NCI-H1048 (cell line): ENCODE results near the gene ABLIM1.

Experiments
- DNase-seq: peaks from one replicate; lab custom pipeline; 2025; lab: John Stamatoyannopoulos, UW

ABLIM1 gene

DNA sequence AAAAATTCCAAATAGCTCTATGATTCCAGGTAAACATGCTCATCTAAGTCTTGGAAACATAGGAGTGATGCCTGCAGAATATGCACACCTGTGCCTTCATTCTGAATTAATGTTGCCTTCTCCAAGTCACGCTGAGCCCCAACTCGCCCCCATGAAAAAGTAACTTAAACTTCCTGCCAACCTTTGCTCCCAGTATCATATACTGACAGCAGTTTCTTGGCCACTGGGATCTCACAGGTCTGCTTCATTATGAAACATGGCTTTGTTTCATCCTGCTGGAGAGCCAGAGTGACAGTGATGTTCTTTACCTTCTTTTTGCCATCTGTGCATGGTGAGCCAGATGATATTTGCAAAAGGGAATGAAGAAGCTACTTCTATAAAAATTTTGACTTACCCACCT is 34.9 kb downstream of the ABLIM1 start:
- no peak for DNase-seq

DNA sequence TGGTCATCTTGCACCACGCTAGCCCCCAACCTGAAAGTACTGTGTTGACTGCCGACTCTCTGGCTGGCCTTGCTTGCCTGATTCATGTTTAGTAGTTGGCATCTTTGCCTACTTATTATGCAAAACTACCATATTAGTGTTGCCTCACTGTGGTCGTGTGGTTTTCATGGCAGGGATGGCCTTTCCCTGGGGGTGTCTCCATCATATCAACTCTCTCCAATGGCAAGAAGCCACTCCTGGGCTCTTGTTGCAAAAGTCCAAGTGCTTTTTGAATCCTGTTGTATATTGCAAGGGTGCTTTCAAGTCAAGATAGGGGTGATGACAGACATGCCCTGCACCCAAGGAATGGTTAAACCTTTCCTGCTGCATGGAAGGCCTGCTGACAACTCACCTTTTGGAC is 39.4 kb downstream of the ABLIM1 start:
- no peak for DNase-seq

DNA sequence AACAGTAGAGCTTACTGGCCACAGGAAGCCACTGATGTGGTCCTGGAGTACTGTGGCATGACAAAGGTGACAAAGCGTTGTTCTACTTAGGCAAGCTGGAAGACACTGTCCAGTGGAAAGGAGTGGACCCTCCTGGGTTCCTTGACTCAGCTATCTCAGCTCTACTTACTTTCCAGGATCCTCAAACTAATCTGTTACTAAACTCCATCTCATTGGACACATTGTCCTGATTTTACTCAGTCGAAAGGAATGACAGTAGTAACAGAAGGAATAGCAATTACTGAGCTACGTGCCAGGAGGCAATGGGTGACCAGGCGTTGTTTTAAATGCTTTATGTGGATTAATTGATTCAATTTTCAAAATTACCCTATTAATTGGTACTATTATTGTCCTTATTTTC is 41.6 kb downstream of the ABLIM1 start:
- no peak for DNase-seq

DNA sequence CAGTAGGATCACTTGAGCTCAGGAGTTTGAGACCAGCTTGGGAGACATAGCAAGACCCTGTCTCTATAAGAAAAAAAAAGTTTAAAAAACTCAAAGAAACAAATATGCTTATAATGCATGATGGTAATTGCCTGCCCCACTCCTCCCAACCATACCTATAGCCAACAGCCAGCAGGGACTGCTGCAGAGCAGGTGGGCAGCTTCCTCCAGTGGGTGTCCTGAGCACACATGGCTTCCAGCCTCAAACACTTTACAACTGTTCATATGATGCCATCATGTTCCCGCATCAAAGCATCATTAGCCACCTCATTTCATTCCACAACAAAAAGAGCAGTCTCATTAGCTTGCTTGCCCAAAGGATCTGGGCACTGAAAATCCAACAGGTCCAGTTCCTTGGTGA is 42.0 kb downstream of the ABLIM1 start:
- DNase-seq: no peak

DNA sequence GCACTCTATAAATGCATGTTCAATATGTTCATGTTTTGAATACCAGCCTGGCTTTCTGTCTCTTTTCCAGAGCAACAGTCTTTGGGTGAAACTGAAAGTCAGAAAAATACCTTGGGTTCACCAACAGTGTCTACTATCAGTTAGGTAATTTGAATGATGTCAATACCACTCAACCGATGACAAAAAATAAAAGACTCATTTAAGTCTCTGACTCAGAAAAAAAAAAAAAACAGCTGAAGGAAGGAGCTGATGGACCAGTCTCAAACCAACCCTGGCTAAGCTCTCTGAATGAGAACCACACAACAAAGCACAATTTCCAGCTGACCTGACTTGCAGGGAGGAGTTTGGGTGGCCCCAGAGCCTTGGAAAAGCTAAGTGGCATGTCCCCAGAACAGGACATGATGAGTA is 42.5 kb downstream of the ABLIM1 start:
- no peak for DNase-seq

- no peak for DNase-seq
These were observed 44.7 kb downstream of the ABLIM1 start for GRCh38 chr10:114613237-114613979.

DNA sequence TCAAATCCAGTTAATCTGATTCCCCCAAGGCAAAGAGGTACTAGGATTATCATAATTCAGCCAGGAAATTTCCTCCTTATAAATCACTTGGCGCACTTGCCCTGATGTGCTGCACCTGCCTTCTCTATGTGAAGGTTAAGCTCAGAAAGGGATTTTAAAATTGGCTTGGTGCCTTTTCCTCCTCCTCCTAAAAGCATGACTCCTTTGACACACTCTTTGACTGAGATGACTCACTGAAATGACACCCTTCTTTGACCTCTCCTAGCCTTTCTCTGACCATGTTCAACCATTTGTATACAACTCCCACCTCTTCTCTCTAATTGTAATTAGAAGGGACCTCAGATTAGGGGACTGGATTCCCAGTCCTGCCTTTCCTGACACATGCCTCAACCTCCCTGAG is 46.5 kb downstream of the ABLIM1 start:
- no peak for DNase-seq

DNA sequence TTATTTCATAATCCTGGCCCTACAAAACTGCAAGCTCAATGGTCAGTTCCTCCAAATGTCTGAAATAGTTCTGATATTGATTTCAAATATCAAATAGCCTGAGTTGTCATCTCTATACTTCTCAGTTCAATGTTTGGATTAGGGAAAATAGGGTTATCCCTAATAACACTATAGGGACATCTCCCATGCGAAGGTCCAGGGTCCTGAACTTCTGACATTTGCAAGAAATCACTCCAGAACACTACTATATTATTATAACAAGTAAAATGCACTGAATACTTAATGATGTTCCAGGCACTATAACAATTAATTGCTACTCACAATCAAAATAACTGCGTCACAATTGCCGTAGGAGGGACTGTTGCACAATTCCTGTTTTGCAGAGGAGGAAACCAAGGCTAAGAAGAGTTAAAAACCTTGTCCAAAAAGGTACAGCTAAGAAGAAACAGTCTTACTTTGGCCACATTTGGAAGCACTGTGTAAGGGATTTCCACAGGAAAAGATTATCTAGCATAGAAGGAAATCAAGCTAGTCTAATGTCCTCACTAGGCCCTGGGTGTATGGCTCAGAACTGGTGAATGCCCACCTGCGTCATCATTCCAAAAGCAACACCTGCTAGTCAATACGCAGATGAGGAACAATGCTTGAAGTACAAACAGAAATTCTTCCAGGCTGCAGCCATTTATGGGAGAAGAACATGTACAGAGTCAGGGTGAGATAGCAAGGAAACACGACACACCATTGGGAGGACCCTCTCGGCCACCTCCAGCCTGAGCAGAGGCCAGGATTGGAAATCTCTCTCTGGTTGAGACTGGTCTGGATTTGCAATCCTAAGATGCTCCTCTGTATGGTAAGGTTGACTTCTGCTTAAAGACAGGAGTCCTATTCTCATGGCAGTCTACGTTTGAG is 48.3 kb downstream of the ABLIM1 start:
- no peak for DNase-seq

DNA sequence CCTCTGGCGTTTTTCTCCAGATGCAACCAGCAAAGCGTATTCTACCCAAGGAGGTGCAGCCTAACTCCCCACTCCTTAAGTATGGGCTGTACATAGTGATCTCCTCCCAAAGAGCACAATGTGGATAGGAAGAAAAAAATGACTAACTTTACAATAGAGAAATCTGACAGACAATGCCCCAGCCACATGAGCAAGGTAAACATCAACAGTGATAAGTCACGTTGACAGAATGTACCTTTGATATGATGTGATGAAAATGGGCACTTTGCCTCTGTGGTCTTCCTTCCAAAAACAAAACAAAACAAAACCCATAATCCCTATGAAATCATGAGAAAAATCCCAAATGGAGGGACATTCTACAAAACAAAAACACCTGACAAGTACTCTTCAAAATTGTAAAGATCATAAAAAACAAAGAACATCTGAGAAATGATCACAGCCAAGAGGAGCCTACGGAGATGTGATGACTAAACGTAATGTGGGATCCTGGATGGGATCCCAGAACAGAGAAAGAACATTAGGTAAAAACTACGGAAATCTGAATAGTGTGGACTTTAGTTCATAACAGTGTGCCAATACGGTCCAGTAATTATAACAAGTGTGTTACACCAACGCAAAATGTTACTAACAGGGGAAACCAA is 50.6 kb downstream of the ABLIM1 start:
- DNase-seq: no peak

- no peak for DNase-seq
These were observed 52.8 kb downstream of the ABLIM1 start for GRCh38 chr10:114605155-114605797.

DNA sequence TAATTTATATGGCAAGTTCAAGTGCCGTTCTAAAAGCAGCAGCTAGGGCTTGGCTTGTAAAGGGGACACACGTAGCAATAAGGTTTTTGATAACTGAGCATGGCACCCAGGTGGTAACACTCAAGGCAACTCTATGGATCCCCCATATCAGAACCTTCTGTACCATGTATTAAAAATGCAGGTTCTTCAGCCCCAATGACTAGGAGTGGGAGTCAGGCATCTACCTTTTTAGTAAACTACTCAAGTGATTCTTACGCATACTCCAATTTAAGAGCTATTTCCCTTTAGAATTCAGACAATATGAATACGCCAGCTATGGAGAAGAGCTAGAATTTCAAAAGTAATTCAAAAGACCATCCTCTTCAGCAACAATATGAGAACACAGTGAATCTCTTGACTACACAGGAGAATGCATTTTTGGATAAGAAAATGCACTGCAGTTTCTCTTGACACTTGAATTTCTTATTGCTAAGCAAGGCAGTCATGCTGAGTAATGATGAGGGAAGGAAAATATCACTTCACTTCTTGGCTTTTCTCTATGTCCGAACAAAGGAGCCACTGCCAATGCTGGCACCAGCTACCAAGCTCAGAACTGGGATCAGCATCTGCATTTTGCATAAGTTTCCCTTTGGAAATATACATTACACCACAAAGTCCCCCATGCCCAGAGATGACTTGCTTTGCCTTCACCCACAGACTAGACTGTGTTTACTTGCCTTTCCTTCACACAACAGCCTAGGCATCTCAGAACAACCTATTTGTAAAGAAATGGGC is 53.5 kb downstream of the ABLIM1 start:
- no peak for DNase-seq

DNA sequence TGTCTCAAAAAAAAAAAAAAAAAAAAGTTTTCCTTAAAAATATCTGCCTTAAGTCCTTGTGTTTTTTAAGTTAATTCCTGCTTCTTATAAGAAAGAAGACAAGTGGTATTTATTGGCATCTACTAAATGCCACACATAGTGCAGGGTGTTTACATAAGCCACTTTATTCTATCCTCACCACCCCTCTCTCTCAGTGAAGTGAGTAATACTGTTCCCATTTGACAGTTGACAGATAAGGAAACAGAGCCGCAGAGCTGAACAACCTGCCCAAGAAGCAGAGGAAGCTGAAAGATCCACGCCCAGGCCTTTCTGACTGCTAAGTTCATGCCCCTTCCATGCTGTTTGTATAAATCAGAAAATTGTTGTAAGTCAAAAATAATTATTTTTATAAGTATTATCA is 54.1 kb downstream of the ABLIM1 start:
- no peak for DNase-seq

DNA sequence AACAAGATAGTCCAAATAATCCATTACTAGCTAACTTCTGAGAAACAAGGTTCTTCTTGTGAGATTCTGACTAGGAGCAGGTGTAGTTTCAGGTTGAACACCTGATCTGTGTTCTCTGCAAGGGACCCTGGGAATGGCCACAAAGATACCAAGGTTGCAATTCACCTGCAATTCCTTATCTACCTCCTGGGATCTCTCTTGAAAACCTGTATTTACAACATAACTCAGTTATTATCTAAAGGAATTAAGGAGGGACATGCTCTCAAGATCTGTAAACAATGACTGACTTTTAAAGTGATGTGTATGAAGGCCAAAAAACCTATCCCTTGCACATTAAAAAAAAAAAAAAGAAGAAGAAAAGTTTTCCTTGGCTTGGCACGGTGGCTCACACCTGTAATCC is 54.8 kb downstream of the ABLIM1 start:
- no peak for DNase-seq

DNA sequence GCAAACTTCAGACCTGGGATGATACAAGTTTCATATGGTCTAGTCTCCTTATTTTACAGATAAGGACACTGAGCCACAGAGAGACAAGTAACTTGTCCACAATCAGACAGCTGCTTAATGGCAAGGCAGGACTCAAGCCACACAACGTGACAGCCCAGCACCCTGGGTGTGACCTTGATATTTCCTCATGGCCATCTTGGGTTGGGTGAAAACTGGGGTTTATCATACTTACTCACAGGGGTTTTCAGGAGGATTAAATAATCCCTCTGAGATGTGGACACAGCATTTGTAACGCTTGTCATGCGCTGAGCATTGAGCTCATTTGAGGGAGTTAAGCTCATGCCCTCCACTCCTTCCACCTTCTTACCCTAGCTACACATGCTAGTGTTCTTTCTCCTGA is 58.0 kb downstream of the ABLIM1 start:
- DNase-seq: no peak

GRCh38 chr10:114596793-114597192 is 61.3 kb downstream of the ABLIM1 start:
- no peak for DNase-seq

GRCh38 chr10:114593816-114594468 is 64.1 kb downstream of the ABLIM1 start:
- DNase-seq: no peak

- no peak for DNase-seq
These were observed 64.8 kb downstream of the ABLIM1 start for GRCh38 chr10:114593240-114593792.

GRCh38 chr10:114590993-114591392 is 67.1 kb downstream of the ABLIM1 start:
- no peak for DNase-seq

DNA sequence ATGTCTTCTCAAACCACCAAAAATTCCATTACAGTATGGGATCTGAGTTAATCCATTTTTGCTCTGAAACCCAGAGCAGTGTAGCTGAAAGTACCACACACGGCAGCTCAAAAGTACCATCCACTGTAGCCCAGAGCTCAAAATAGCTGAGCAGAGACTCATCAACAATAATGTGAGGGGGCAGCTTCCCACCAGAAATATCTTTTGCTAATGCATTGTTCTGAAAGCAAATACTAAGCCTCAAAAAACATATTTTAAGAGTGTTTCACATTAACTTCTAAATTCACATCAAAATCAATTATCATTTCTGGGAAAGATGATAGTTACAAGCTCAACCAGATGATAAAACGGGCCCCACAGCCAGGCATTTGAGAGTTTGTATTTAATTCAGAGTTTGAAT is 73.7 kb downstream of the ABLIM1 start:
- DNase-seq: no peak

- no peak for DNase-seq
These were observed 77.0 kb downstream of the ABLIM1 start for GRCh38 chr10:114581071-114581470.

GRCh38 chr10:114577133-114577532 is 80.9 kb downstream of the ABLIM1 start:
- no peak for DNase-seq
